Fibroblast of skin of right biceps (primary cell): ENCODE results near the gene CCDC158.
A peak's percentile ranks its signal among the peaks of the same experiment; 100 is the strongest.

Experiments used
- DNase-seq: peaks from one replicate; pipeline ENCODE4 v3.0.0-alpha.2; 2013

CCDC158 gene

GRCh38 chr4:76276813-76277212 is 144.1 kb downstream of the CCDC158 start:
- DNase-seq, result no peak

- DNase-seq, result peak; percentile 18
Measured at GRCh38 chr4:76275486-76276124, 145.3 kb downstream of the CCDC158 start.

GRCh38 chr4:76272999-76273398 is 147.9 kb downstream of the CCDC158 start:
- no peak for DNase-seq

GRCh38 chr4:76272582-76272981 is 148.4 kb downstream of the CCDC158 start:
- DNase-seq, result no peak

- no peak for DNase-seq
Measured at GRCh38 chr4:76272073-76272472, 148.9 kb downstream of the CCDC158 start.

- DNase-seq, result no peak
Measured at GRCh38 chr4:76271248-76271647, 149.7 kb downstream of the CCDC158 start.

GRCh38 chr4:76270244-76271175 is 150.4 kb downstream of the CCDC158 start:
- DNase-seq, result no peak

- DNase-seq, result no peak
Measured at GRCh38 chr4:76267811-76268210, 153.1 kb downstream of the CCDC158 start.

- no peak for DNase-seq
Measured at GRCh38 chr4:76266627-76267026, 154.3 kb downstream of the CCDC158 start.

- DNase-seq, result no peak
Measured at GRCh38 chr4:76265631-76266218, 155.2 kb downstream of the CCDC158 start.
